HPDE6-E6E7 (cell line): ENCODE measurements around the gene ZNF563.
"Not testable (repeated sequence)": the region's sequence is repeated elsewhere in the genome, so short reads cannot be mapped to it uniquely, and the experiment has no call there.

ENCODE experiments used
- DNase-seq: peaks from one replicate; pipeline ENCODE4 v3.0.0; 2011; ENCODE audit warnings: missing footprints; ENCODE audit errors: extremely low spot score

The ZNF563 gene

GRCh38 chr19:12333162-12334159 lies at the start of gene ZNF563:
Gene ZNF563, minus strand, starts transcription at chr19:12333633. Its CDS starts 151 bp downstream, at chr19:12333482.
- DNase-seq: peak; percentile 93

DNA sequence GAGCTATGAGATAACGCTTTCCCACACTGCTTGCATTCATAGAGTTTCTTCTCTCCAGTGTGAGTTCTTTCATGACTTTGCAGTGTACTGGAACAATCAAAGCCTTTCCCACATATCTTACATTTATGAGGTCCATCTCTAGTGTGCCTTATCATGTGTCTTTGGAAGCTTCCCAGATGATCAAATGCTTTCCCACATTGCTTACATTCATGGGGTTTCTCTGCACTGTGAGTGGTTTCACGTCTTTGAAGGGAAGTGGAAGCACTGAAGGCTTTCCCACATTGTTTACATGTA lies 47.0 kb upstream of the ZNF563 start:
- no peak for DNase-seq

DNA sequence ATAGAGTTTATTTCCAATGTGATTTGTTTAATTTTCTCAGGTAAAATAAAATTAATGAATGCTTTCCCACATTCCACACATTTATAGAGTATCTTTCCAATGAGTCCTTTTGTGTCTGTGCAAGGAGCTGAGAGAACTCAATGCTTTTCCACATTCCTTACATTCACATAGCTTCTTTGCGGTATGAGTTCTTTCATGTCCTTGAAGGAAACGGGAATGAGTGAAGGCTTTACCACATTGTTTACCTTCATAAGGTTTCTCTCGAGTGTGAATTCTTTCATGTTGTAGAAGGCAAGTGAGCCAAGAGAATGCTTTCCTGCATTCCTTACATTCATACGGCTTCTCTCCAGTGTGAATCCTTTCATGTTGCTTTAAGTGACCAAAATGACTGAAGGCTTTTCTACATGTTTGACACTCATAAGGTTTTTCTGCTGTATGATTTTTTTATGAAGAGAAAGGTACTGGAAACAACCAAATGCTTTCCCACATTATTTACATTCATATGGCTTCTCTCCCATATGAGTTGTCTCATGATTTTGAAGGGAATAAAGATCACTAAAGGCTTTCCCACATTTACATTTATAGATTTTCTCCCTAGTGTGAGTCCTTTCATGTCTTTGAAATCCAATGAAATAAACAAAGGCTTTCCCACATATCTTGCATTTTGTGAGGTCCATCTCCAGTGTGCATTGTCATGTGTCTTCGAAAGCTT lies 46.5 kb upstream of the ZNF563 start:
- no peak for DNase-seq

- no peak for DNase-seq
Measured at GRCh38 chr19:12374026-12374425, 40.6 kb upstream of the ZNF563 start.

DNA sequence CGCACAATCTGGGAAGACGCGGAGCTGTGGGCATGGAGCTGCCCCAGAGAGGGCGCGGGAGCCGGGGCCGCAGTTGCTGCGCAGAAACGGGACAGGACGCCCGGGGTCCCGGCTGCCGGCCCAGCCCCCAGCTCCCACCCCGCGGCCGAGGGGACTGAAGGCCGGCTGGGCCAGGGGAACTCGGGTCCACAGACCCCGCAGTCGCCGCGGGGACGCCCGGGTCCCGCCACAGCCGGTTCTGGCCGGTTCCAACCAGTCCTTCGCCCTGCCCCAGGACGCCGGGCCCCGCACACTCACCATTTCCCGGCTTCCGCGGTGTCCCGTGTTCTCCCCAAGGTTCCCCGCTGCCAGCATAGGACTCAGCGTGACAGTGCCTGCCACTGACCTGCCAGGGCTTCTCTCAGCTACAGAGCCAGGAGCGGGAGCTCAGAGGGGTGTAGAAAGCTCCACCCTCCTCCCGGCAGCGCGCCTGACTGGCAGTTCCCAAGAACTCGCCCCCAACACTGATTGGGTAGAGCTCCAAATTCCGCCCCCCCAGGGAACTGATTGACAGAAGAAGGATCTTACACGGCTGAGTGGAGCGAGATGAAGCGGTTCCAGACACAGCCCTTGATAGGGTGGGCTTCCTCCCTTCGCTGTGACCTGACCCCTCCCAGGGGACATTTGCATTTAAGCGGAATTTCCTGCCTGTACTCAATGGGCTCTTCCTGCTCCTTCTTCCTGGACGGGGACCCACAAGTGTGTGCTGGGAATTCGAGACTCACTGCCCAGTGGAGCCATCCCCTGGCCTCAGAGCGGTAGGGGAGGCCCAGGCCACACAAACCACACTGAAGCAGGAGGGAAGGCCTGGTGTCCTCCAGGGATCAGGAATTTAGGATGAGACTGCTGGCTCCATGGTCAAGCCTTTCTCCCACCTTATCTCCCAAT lies 32.1 kb upstream of the ZNF563 start, which contains the start of gene ZNF442:
Gene ZNF442 (minus strand): TSS at position 448 of the 927 bp plus-strand sequence. CDS start 2,052 bp downstream, outside the sequence.
- DNase-seq: peak; percentile 94

- DNase-seq: peak; percentile 1
Measured at GRCh38 chr19:12364391-12365235, 31.2 kb upstream of the ZNF563 start.

GRCh38 chr19:12362236-12362635 lies 28.8 kb upstream of the ZNF563 start:
- not testable (repeated sequence) for DNase-seq

- DNase-seq: no peak
Measured at GRCh38 chr19:12353375-12353774, 19.9 kb upstream of the ZNF563 start.

- no peak for DNase-seq
Measured at GRCh38 chr19:12350890-12351197, 17.4 kb upstream of the ZNF563 start.

DNA sequence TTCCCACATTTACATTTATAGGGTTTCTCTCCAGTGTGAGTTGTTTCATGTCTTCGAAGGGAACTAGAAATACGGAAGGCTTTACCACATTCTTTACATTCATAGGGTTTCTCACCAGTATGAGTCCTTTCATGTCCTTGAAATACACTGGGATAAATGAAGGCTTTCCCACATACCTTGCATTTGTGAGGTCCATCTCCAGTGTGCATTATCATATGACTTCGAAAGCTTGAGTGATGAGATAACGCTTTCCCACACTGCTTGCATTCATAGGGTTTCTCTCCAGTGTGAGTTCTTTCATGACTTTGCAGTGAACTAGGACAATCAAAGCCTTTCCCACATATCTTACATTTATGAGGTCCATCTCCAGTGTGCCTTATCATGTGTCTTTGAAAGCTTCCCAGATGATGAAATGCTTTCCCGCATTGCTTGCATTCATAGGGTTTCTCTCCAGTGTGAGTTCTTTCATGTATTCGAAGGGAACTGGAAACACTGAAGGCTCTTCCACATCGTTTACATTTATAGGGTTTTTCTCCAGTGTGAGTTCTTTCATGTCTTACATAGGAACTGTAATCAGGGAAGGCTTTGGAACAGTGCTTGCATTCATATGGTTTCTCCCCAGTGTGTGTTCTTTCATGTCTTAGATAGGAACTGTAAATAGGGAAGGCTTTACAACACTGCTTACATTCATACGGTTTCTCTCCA lies 16.9 kb upstream of the ZNF563 start:
- no peak for DNase-seq

DNA sequence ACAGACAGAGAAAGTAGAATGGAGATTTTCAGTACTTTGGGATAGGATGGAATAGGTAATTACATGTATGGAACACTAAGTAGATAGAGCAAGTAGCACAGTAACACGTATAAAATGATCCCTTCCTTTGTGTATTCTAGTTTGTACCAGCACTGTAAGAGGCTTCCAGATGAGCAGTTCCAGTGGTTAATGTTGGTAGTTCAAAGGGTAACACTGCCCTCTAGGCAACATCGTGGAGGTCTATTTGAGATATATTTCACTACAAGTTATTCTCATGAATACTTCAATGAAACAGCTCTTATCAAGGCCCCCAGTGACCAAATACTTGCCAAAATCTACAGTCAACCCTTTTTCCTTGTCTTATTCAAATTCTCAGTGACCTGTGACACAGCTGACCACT lies 13.5 kb upstream of the ZNF563 start:
- no peak for DNase-seq

DNA sequence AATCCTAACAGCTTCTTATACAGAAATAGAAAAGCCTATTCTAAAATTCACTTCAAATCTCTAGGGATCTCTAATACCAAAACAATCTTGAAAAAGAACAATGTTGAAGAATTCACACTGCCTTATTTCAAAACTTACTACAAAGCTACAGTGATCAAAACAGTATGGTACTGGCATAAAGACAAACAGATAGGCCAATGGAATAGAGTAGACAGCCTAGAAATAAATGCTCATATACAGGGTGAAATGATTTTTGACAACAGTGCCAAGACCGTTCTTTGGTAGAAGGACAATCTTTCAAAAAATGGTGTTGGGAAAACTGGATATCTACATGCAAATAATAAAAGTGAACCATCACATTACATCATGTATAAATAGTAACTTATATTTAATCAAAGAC lies 11.8 kb upstream of the ZNF563 start:
- no peak for DNase-seq

DNA sequence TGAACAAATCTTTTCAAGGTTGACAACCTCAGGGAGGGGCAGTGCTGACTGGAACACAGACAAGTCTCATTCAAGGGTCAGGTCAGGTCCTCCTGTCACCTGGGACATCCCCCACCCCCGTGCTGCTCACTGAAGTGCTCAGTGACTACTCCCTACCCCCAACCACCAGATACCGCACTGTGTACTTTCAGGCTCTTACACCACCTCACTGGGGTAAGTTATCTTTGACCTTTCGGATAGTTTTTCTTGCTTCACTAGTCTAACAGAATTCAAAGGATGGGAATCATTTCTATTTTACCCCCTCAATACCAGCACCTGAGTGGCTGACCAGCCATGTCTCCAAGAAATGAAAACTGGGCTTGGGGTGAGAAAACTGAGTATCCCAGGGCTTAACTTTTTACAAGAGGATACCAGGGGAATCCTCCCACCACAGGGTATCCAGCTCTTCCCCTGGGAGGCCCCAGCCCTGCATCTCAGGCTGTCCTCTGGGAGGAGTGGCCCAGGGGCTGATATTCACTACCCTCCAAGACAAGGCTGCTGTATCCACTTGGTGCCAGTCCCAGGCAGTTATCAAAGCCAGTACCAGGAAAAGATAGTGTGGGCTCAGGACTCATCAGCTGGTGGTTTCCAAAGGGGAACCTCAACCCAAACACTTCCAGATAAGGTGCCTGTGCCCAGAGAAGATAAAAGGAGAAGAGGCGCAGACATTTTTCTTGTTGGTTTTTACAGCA lies 2.1 kb downstream of the ZNF563 start:
- no peak for DNase-seq

DNA sequence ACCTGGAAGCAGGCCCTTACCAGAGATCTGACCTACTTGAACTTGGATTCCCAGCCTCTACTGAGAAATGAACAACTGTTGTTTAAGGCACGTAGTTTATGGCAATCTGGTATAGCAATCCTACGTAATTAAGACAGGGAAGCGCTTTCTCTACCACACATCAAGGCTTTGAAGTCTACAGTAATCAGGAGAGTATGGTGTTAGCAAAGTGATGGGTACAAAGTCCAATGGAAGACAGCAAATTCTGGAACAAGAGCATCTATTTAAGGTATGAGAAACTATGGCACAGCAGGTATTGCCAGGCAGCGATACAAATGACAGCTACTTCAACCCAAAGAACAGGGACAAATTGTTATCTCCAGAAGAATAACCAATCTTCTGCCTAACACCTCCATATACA lies 3.1 kb downstream of the ZNF563 start:
- no peak for DNase-seq

DNA sequence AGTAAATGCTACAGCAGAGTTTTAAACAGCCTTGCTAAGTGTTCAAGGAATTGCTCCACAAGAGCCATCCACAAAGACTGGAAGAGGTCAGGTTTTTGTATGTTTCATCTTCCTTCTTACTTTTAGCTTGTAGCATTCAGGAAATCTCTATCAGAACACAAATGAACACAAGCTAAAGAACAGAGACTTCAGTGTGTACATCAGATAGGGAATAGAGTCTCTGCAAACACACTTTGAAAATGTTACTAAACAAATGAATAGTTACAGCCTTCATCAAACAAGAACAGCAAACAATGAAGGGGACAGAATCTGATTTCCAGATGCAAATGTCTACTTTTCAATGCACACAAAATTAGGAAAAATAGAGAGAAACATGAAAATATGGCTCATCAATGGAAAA lies 7.7 kb downstream of the ZNF563 start:
- DNase-seq: no peak

DNA sequence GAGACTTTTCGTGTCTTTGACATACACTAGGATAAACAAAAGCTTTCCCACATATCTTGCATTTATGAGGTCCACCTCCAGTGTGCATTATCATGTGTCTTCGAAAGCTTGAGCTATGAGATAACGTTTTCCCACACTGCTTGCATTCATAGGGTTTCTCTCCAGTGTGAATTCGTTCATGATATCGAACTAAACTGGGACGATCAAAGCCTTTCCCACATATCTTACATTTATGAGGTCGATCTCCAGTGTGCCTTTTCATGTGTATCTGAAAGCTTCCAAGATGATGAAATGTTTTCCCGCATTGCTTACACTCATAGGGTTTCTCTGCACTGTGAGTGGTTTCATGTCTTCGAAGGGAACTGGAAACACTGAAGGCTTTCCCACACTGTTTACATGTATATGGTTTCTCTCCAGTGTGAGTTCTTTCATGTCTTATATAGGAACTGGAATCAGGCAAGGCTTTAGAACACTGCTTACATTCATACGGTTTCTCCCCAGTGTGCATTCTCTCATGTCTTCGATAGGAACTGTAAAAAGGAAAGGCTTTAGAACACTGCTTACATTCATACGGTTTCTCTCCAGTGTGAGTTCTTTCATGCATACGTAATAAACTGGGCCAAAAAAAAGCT lies 14.5 kb downstream of the ZNF563 start:
- DNase-seq: no peak

- DNase-seq: no peak
Measured at GRCh38 chr19:12314553-12314952, 18.9 kb downstream of the ZNF563 start.

DNA sequence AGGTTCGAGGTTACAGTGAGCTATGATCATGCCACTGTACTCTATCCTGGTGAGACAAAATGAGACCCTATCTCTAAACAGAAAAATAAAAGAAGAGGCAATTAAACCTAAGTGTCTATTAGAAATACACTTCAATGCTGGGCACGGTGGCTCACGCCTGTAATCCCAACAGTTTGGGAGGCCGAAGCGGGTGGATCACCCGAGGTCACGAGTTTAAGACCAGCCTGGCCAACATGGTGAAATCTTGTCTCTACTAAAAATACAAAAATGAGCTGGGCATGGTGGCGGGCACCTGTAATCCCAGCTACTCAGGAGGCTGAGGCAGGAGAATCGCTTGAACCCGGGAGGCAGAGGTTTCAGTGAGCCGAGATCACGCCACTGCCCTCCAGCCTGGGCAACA lies 24.5 kb downstream of the ZNF563 start:
- not testable (repeated sequence) for DNase-seq

DNA sequence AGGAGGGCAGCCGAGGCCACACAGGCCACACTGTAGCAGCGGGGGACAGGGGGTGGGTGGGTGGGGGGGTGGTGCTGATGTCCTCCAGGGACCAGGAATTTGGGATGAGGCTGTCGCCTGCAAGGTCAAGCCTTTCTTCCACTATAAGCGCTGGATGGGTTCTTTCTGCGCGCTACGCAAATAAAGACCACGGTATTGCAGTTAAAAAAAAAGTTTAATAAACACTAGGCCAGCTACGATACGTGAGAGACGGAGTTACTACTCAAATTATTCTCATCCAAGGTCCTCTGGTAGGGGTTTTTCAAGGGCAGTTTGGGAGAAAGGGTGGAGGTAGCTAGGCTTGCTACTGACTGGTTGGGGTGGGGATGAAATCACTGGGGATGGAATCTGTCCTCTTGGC lies 38.2 kb downstream of the ZNF563 start:
- DNase-seq: no peak
